ENCODE data around the gene DPP6.

DNA sequence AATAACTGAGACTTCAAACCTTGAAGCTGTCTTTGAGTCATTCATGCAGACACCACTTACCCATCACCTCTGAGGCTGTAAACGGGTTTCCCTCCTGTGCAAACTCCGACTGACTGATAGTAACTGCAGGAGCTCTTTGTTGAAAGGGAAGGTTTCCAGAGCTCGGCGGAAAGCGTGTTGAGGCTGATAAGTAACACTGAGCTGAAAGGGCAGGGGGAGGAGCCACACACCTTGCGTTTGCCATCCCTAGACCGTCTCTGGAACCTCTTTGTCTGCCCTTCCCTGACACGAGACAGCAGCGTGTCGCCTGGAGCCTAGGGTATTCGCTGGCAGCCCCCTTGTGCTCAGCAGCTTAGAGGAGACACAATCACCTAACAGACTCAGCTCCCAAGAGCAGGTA is 816.7 kb downstream of the DPP6 start:
- TF ChIP-seq CTCF (conservative IDR thresholded peaks at IDR 0.05; ENCODE audit: low read depth, low read length) (no peak), EZH2 (IDR thresholded peaks at IDR 0.05; ENCODE audit: low read length, unreplicated experiment) (no peak)
